ENCODE data around the gene PFKFB2. TPM values are rescaled to one million over a fixed set of nuclear protein-coding genes. Genes with fewer than 3 reads are reported as not detected.

The PFKFB2 gene
- total RNA-seq, 1 donor from 2014 or later = 49.9 TPM

DNA sequence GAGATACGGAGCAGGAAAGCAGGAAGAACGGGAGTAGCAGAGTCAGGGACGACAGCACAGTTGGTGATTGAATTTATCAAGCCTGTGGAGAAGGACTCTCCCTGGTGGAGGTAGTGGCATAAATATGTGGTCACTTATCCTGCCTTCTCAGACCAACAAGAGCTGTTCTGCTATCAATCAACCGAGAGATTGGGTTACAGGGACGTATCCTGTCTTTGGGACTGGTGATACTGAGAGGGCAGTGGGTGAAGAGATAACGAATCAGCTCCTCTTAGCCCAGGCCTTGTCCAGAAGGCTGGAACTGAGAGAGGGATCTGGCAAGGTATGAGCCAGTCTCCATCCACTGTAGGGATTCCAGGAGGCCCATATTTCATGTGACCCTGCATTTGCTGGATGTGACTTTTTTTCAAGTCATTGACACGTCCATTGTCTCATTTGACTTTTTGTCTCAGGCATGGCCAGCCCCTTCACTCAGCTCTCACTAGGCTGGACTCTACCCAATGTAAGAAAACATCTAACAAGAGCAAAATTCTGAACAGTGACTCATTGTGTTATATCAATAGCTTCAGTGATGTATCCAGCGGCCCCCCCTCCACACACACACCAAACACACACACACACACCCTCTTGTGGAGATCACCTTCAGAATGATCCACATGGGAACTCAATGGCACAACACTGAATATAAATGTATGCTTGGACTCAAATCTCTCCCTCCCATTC lies 31.8 kb upstream of the PFKFB2 start:
- intact Hi-C loops (cut with DNase I) = loop anchor here (5.0 kb wide), 1 partner anchor 46 kb away; no protein-coding TSS in a partner anchor
- no peak for DNase-seq (ENCODE audit: low spot score)

DNA sequence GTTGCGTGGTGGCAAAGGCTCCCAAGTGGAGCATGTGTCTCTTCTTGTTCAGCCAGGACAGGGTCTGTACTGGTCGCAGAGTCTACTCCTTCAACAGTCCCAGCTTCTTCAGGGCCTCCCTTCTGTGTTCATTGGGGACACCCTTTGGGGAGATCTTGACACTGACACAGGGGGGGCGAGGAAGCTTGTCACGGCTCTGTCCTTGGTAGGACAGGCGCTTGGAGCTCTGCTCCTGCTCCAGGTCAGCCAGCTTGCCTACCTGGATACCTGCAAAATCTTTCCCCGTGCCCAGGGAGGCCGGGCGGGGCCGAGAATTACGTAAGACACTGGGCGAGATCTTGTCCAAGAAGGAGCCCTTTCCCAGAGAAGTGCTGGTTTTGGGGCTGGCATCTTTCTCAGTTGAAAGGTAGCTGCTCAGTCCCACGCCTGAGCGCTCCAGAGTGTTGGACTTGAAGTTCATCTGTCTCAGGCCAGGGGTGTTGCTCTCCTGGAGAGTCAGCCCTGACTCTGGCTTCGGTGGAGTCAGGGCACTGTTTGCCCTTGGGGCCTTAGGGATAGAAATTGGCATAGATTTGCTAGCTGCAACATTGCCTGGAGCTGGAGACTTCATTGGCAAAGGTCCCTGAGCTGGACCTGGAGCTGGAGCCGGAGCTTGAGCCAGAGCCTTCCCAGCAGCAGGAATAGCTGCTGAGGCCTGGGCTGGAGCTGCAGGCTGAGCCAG lies 31.0 kb upstream of the PFKFB2 start:
- intact Hi-C loops (cut with DNase I) = loop anchor here (5.0 kb wide), 1 partner anchor 45 kb away; no protein-coding TSS in a partner anchor
- no peak for DNase-seq (ENCODE audit: low spot score)

DNA sequence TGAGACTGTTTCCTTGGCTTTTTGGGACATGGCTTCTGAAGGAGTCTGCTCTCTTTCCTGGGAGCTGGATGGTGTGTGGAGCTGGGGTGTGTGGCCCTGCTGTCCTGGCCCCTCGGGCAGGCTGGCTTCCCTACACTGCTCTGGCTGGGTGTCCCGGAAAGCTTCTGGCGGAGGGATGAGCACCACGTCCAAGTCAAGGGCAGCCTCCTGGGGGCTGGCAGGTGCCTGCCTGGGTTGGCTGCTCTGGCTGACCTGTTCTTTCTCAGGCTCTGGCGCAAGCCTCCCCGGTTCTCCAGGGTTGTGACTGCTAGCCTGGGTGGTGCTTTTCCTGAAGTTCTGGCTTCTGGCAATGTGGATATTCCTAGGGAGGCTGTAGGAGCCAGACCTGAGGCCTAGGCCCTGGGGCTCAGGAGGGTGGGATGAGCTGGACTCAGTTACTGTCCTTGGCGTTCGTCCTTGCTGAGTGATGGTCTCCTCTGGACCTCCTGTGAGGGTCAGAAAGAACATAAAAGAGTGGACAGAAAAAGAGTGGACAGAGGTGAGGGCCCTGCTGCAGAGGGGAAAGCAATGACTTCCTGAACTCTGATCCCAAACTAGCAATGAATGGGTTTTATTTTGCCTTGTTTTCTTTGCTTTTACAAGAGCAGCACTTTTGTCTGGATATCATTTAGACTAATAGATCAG lies 29.9 kb upstream of the PFKFB2 start:
- intact Hi-C loops (cut with DNase I) = loop anchor here (5.0 kb wide), 1 partner anchor 44 kb away; no protein-coding TSS in a partner anchor
- DNase-seq (ENCODE audit: low spot score) = no peak

DNA sequence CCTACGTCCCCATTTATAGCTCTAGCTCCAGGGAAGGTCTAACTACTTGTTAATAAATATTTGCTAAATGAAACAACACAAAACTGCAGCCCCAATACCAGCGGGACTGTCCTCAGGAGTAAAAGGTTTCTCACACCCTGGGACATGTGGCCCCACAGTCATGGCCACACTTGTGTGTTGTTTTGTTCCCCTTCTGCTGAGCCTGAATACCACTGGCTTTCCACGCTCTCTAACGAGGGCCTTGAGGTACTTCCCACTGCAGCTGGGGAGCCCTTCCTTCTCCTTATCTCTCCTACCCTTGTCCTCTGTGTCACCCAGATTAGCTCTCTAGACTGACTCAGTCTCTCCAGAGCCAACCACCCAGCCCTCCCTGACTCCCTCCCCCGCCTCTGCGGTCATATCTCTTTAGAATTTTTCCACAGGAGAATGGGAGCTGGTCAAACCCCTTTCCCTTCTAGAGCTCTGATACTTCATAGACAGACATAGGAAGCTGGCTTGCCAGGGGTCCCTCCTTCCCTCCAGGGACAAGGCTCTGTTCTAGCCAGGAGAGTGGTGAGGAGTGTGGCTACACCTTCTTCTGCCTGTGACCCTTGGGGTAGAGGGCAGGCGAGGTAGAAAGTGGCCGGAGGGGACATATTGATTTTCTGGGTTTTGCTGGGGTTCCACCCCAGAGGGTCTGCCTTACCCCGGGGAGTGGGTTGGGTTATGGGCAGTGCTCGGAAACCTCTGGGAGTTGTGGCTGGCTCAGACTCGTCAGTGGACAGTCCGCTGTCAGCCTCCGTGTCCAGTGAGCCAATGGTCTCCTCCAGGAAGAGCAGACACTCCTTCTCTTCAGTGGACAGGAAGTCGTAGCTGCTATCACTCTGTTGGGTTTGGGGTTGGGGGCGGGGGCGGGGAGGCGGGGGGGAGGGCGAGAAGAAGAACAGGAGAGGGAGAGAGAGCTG lies 28.6 kb upstream of the PFKFB2 start:
- intact Hi-C loops (cut with DNase I) = loop anchor here (5.0 kb wide), 1 partner anchor 43 kb away; no protein-coding TSS in a partner anchor
- no peak for DNase-seq (ENCODE audit: low spot score)

DNA sequence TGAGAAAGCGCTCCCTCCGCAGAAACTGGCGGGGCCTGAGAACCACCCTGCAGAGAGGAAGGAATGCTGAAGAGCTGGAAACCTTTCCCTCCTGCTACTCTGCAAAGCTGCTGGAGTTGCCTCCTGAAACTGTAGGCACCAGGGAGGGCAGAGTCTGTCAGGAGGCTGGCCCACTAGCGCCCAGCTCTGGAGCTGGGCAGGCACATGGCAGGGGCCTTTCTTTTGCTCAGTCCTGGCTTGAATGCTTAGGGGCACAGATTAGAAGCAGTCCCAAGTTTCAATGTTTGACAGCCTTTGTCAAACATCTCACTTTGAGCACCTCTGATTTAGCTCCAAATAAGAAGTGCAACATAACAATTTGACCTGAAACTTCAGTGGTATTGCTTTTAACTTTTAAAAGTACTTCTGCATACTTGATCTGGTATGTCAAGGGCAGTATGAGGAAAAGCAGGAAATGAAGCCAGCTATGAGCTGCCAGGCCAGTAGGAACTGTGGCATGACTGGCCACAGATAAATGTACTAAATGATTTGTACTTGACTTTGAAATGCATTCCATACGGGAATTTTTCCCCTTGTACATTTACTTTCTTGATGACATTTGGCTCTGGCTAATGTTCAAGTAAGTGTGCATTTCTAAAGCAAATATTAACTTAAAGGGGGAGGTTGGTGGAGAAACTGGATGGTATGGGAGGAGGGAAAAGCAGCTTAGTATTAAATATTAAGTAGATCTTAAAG lies 27.8 kb upstream of the PFKFB2 start:
- intact Hi-C loops (cut with DNase I) = no loop called here
- no peak for DNase-seq (ENCODE audit: low spot score)

DNA sequence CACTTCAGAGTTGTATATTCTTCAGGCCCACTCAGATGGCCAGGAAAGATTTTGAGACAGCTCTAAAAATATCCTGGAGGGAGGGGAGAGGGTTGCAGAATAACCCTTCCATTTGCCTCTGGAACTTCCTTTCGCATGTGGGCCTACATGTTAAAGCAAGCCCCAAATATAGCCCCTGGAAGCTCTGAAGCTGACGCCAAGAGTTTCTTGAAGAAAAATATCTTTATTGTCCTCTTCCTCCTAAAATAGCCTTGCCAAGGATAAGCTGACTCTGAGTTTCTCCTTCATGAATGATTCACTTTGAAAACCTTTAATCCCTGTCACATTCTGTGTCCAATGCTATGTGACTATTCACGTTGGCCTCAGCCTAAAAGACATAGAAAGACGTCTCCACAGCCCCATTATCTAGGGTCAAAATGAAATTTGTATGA lies 27.0 kb upstream of the PFKFB2 start:
- intact Hi-C loops (cut with DNase I) = no loop called here

DNA sequence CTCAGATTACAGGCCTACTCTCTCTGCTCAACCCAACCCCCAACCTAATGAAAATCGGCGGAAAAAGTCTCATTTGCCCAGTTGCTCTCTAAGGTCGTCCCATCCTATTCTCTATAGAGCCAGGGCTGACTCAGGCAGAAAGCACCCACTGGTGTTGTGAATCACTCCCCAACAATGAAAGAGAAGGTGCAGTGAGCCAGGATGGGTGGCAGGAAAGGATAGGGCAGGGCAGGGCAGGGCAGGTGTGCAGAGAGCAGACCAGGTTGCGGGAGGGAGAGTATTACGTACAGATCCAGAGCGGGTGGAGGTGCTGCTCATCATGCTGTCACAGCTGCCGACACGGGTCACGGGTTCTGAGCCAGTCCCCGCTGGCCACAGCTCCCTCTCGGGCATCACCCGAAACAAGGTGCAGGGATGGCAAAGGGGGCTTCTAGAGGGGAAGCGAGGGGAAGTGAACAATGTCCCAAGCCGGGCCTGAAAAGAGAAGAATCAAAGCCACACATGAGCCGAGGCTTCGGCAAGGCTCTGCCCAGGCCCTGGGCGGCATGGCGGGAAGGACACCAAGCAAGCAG lies 25.8 kb upstream of the PFKFB2 start:
- no peak for DNase-seq (ENCODE audit: low spot score)
- intact Hi-C loops (cut with DNase I) = no loop called here

More for the DNA sequence above, 27.0 kb upstream of the PFKFB2 start:
- DNase-seq (ENCODE audit: low spot score) = no peak

DNA sequence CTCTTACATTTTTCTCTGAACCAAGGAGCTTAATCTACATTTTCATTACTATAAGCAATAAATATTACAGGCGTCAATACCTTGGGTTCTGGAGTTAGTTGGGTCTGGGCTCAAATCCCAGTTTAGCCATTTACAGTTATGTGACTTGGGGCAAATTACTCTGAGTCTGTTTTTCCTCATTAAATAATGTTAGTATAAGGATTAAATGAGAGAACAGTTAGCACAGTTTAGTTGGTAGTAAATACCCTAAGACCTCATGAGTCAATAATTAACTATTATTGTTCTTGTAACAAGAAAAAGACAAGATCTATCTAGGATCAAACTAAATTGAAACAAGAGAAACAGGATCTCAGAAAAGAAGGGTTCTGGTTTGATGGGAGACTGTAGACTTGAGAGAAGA lies 25.2 kb upstream of the PFKFB2 start:
- no peak for DNase-seq (ENCODE audit: low spot score)
- intact Hi-C loops (cut with DNase I) = no loop called here

DNA sequence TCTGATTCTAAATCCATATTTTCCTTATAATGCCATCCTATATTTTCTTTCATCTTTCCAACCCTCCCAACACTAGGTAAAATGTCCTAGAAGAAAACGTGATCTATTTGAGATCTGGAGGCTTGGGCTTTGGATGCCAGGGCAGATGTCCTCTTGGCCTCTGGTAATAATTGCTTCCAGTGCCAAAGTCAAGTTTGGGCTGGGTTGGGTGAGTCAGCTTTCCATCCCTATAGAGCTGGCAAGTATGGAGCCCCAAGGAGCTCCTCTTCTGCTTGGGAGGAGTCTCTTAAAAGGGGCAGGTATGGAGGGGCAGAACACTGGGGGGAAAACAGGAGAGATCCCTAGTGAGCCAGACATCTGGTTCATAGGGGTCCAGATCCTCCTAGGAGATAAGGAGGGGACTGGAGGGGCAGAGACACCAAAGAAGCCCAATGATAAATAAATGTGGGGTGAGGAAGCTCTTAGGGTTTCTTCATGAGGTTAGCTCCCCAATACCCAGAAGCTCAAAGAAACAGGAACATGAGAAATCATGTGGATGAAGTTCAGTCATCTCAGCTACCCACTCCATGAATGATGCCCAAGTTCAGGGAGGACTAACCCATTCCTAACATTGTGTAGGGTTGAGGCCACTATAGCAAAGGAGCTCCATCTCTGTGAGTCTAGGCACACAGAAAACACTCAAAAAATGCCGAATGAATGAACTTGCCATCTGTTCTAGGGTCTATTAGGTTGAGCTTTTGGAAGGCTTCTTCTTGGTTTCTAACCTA lies 24.0 kb upstream of the PFKFB2 start:
- intact Hi-C loops (cut with DNase I) = no loop called here
- DNase-seq (ENCODE audit: low spot score) = no peak

DNA sequence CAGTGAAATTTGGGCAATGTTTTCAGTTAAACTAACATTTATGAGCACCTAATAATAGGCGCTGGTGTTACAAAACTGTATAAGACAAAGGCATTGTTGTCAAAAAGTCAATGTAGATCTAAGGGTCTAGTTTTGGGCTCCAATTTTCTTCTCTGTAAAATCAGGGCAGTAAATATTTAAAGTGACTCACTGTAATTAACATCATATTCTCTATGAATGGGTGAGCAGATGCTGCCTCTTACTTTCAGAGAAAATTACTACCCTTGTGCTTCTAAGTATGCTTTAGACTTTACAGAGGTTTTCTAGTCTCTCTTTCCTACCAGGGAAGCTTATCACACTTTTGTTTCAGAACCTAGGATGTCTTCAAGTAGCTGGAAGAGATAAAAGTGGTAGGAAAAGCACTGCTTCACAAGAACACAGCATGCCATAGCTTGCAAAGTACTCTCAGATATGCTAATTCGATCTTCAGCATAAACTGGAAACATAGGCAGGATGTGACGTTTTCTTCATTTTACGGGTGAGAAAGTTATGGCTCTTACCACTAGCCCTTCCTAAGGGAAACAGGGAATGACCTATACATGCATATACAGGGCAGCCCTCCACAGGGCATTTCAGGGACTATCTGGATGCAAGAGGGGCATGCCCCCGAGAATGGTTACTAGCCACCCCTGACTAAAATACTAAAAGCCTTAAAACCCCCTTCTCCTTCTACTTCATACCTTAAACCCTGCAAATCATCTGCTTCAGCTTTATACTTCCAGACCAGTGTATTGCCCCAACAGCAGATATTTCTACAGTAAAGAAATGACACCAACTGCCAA lies 23.2 kb upstream of the PFKFB2 start:
- intact Hi-C loops (cut with DNase I) = no loop called here

DNA sequence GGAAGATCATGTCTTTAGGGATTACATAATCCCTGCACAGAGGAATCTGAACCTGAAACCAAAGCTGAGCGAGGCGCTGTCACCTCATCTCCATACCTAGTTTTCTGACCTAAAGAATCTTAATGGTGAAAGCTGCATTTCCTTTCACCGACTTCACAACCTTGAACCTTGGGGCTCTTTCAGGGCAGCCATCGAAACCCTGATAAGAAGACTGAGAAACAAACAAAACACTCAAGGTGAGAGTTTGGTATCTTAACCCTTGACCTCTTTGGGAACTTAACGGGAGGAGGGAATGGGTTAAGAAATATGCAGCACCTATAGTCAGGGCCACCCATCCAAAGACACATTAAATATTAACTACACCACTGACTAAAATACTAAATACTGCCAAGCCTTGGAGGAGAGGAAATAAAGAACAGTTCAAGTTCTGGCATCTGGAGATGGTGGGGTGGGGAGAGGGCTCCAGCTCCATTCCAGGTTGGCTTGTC lies 22.5 kb upstream of the PFKFB2 start:
- intact Hi-C loops (cut with DNase I) = no loop called here
- no peak for DNase-seq (ENCODE audit: low spot score)

More for the DNA sequence above, 23.2 kb upstream of the PFKFB2 start:
- no peak for DNase-seq (ENCODE audit: low spot score)

DNA sequence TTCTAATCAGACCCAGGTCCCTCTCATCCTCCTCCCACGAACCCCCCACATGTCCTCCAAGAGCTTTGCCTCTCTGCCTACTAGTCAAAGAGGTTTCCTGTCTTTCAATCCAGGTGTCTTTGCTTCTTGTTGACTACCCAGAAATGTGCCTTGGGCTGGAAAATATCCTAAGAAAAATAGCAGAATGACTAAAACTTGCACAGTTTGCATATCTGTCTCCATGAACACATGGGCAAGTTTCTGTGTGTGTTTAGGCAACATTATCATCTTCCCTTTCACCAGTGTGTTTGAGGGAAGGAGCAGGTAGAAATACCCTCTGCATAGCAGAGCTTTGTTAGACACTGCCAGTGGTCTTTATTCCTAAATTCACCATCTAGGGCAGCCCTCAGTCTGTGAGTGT lies 22.1 kb upstream of the PFKFB2 start:
- DNase-seq (ENCODE audit: low spot score) = no peak
- intact Hi-C loops (cut with DNase I) = no loop called here

DNA sequence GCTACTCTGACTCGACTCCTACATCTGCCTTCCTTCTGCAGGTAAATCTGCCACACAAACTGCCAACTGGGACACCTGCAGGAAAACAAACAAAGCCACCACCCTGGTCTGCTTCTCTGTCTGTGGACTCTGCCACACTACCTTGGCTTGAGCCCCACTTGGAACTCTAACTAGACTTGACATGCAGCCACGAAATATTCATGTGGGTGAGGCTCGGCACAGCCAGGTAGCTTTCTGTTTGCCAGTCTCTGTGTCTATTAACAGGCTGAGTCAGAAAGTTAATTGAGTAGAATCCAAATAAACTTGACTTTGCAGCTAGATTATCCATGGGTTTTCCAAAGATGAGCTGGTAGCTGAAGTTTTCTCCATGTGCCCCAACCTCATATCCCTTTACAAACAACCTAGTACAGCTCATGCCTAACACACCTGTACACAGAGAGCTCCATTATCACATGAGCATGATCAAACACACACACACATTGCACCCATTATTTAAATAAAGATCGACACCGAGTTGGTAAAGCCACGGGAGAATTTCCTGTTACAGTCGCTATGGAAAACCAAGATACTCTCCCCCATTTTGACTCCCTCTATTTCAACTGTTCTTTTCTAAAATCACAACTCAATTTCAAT lies 21.3 kb upstream of the PFKFB2 start:
- no peak for DNase-seq (ENCODE audit: low spot score)
- intact Hi-C loops (cut with DNase I) = no loop called here

DNA sequence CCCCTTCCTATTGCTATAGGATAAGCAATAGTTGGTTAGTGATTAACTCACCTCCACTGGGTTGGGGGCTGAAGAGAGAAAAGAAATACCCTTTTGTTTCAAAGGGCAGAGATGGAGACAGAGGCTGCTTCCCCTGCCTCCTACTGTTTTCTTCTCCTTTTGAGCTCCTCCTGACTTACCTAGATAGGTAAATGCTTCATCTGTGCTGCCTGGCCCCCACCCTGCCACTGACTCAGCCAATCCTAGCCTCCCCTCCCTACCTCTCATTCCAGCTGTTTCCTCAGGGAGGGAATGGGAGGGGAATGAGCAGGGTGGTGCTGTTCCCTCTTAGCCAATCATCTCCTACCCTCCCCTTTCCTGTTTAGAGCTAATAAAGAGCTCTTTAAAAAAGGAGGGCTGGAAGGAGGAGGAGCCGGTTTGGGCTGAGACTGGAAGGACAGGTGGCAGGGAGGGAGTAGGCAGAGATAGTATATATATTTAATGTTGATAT lies 20.5 kb upstream of the PFKFB2 start, which contains the start of gene C1orf116:
Gene C1orf116 (minus strand): TSS at position 229 of the 490 bp plus-strand sequence. CDS start 5,158 bp downstream, outside the sequence.
- intact Hi-C loops (cut with DNase I) = no loop called here
- no peak for DNase-seq (ENCODE audit: low spot score)

DNA sequence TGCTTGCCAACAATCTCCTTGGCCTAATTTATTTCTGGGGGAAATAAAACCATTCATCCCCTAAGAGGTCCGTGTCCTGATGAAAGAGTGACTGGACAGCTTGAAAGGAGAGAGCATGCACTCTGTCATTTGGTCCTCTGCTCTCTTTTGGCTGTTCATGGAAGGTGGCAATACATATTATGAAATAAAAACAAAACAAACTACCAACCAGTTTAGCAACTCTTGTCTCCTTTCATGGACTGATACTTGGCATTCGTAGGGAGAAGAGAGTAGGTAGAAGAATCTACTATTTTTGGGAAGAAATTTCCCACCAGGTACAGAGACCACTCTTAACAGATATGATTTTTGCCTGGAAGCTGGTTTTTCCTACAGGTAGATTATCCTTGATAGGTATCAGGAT lies 19.8 kb upstream of the PFKFB2 start:
- DNase-seq (ENCODE audit: low spot score) = no peak
- intact Hi-C loops (cut with DNase I) = no loop called here

DNA sequence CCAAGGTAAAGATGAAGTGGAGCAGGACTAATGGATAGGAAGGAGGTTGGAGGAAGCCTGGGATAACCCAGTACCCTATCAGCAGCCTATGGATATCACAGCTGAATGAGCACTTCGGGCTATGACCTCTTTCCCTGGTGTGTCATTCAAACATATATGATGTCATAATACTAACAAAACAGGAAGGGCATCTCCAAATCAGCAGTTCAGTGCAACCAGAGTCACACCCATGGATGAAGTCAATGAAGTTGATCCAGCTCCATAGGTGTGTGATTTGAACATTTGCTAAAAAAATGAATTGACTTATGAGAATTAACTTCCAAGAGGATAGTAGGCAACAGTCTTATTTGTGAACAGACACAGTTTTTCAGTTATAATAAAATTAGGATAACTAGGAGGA lies 18.9 kb upstream of the PFKFB2 start:
- intact Hi-C loops (cut with DNase I) = no loop called here
- DNase-seq (ENCODE audit: low spot score) = no peak

Data from cardiac septum (tissue), 1 donor.